Measurements from ENCODE around the gene UBE2H. TPM values are rescaled to one million over a fixed set of nuclear protein-coding genes. Genes with fewer than 3 reads are reported as not detected.

Gene UBE2H
- total and polyA plus RNA-seq, 7 experiments from 2014 or later, result 32.0 to 69.2 (median 49.1) TPM

GRCh38 chr7:129858490-129858889, 94.3 kb downstream of the UBE2H start:
- Mint-ChIP-seq H3K27ac (peak overlapping the region in 3 of 9 donors; percentile 18 to 45 (median 20)), H3K9me3 (no peaks in the 10 kb centered on the region), H3K36me3 (peaks cover 0 to 22% (median 4%) of the 10 kb centered on the region in 5 donors), H3K4me3 (peak overlapping the region in 1 of 10 donors; percentile 16), H3K27me3 (no peaks in the 10 kb centered on the region), H3K4me1 (peaks cover 31 to 97% (median 88%) of the 10 kb centered on the region in 7 donors)
- H3K36me3 ChIP-seq (ENCODE audit: control insufficient read depth in 2 of 3, insufficient read depth in 3 of 3, low read length in 3 of 3), result peaks cover 0 to 3% (median 0%) of the 10 kb centered on the region in 3 experiments
- DNase-seq (no peak), ATAC-seq (no peak)
- no peaks in the 10 kb centered on the region for H3K9me3 ChIP-seq (ENCODE audit: control insufficient read depth in 2 of 3, low read length in 3 of 3)
- H3K4me1 ChIP-seq (ENCODE audit: control insufficient read depth in 2 of 2, insufficient read depth in 2 of 2, low read length in 2 of 2), result peaks cover 0 to 22% of the 10 kb centered on the region in 2 donors
- intact Hi-C loops (cut with micrococcal nuclease), result no loop called here
- ChIA-PET CTCF (interaction anchor here (0.9 kb wide), 1 partner anchor 27 kb away, joined by 3 read pairs; no protein-coding TSS in a partner anchor), POLR2A (no interaction called here)
- no peak overlapping the region for H3K27ac ChIP-seq (ENCODE audit: low read depth, low read length)
- H3K4me3 ChIP-seq (ENCODE audit: low read length), result no peak overlapping the region
- no peaks in the 10 kb centered on the region for H3K27me3 ChIP-seq (ENCODE audit: control insufficient read depth in 2 of 2, insufficient read depth in 2 of 2, low read length in 2 of 2)

- Histone ChIP-seq H3K36me3 (ENCODE audit: control insufficient read depth in 2 of 3, insufficient read depth in 3 of 3, low read length in 3 of 3) (peaks cover 0 to 3% (median 0%) of the 10 kb centered on the region in 3 experiments), H3K4me3 (ENCODE audit: low read length) (no peak overlapping the region), H3K27me3 (ENCODE audit: control insufficient read depth in 2 of 2, insufficient read depth in 2 of 2, low read length in 2 of 2) (no peaks in the 10 kb centered on the region), H3K27ac (ENCODE audit: low read depth, low read length) (no peak overlapping the region), H3K4me1 (ENCODE audit: control insufficient read depth in 2 of 2, insufficient read depth in 2 of 2, low read length in 2 of 2) (peaks cover 0 to 13% of the 10 kb centered on the region in 2 donors), H3K9me3 (ENCODE audit: control insufficient read depth in 2 of 3, low read length in 3 of 3) (no peaks in the 10 kb centered on the region)
- ChIA-PET POLR2A (no interaction called here), CTCF (interaction anchor here (0.6 kb wide), 1 partner anchor 1090 kb away, joined by 5 read pairs; no protein-coding TSS in a partner anchor)
- peaks cover 0 to 24% (median 8%) of the 10 kb centered on the region in 5 donors for H3K36me3 Mint-ChIP-seq
- DNase-seq (no peak), ATAC-seq (no peak)
- H3K27me3 Mint-ChIP-seq, result no peaks in the 10 kb centered on the region
- no peak overlapping the region for H3K4me3 Mint-ChIP-seq
- intact Hi-C loops (cut with micrococcal nuclease), result no loop called here
- peaks cover 24 to 97% (median 84%) of the 10 kb centered on the region in 7 donors for H3K4me1 Mint-ChIP-seq
- peak overlapping the region in 3 of 9 donors; percentile 9 to 56 (median 20) for H3K27ac Mint-ChIP-seq
- no peaks in the 10 kb centered on the region for H3K9me3 Mint-ChIP-seq
Observed at GRCh38 chr7:129857313-129857712, 95.4 kb downstream of the UBE2H start.

GRCh38 chr7:129855935-129856717, 96.6 kb downstream of the UBE2H start:
- H3K27me3 Mint-ChIP-seq, result no peaks in the 10 kb centered on the region
- no peaks in the 10 kb centered on the region for H3K9me3 Mint-ChIP-seq
- intact Hi-C loops (cut with micrococcal nuclease), result no loop called here
- Histone ChIP-seq H3K36me3 (ENCODE audit: control insufficient read depth in 2 of 3, insufficient read depth in 3 of 3, low read length in 3 of 3) (peaks cover 0 to 3% (median 0%) of the 10 kb centered on the region in 3 experiments), H3K4me1 (ENCODE audit: control insufficient read depth in 2 of 2, insufficient read depth in 2 of 2, low read length in 2 of 2) (peaks cover 0 to 13% of the 10 kb centered on the region in 2 donors), H3K4me3 (ENCODE audit: low read length) (no peak overlapping the region), H3K27ac (ENCODE audit: low read depth, low read length) (no peak overlapping the region), H3K27me3 (ENCODE audit: control insufficient read depth in 2 of 2, insufficient read depth in 2 of 2, low read length in 2 of 2) (no peaks in the 10 kb centered on the region), H3K9me3 (ENCODE audit: control insufficient read depth in 2 of 3, low read length in 3 of 3) (no peaks in the 10 kb centered on the region)
- DNase-seq, result no peak
- peaks cover 0 to 19% (median 8%) of the 10 kb centered on the region in 5 donors for H3K36me3 Mint-ChIP-seq
- CTCF ChIA-PET, result interaction anchor here (0.6 to 1.1 kb wide), 2 partner anchors 47 to 835 kb away, joined by 3 to 4 read pairs; no protein-coding TSS in a partner anchor
- no peak for ATAC-seq
- POLR2A ChIA-PET, result interaction anchor here (0.5 kb wide), 1 partner anchor 15 kb away, joined by 3 read pairs; no protein-coding TSS in a partner anchor
- no peak overlapping the region for H3K4me3 Mint-ChIP-seq
- peak overlapping the region in 2 of 9 donors; percentile 13 to 72 for H3K27ac Mint-ChIP-seq
- H3K4me1 Mint-ChIP-seq, result peaks cover 20 to 94% (median 82%) of the 10 kb centered on the region in 7 donors

GRCh38 chr7:129855234-129855673, 97.5 kb downstream of the UBE2H start:
- H3K9me3 Mint-ChIP-seq, result no peaks in the 10 kb centered on the region
- ATAC-seq, result no peak
- Histone ChIP-seq H3K27ac (ENCODE audit: low read depth, low read length) (no peak overlapping the region), H3K27me3 (ENCODE audit: control insufficient read depth in 2 of 2, insufficient read depth in 2 of 2, low read length in 2 of 2) (no peaks in the 10 kb centered on the region), H3K4me3 (ENCODE audit: low read length) (no peak overlapping the region), H3K36me3 (ENCODE audit: control insufficient read depth in 2 of 3, insufficient read depth in 3 of 3, low read length in 3 of 3) (peaks cover 0 to 3% (median 0%) of the 10 kb centered on the region in 3 experiments), H3K4me1 (ENCODE audit: control insufficient read depth in 2 of 2, insufficient read depth in 2 of 2, low read length in 2 of 2) (peaks cover 0 to 8% of the 10 kb centered on the region in 2 donors), H3K9me3 (ENCODE audit: control insufficient read depth in 2 of 3, low read length in 3 of 3) (no peaks in the 10 kb centered on the region)
- CTCF ChIA-PET, result interaction anchor here (0.6 to 1.1 kb wide), 2 partner anchors 48 to 835 kb away, joined by 3 to 4 read pairs; no protein-coding TSS in a partner anchor
- peaks cover 0 to 21% (median 8%) of the 10 kb centered on the region in 5 donors for H3K36me3 Mint-ChIP-seq
- no peak overlapping the region for H3K27ac Mint-ChIP-seq
- intact Hi-C loops (cut with micrococcal nuclease), result no loop called here
- no peak for DNase-seq
- H3K4me1 Mint-ChIP-seq, result peaks cover 16 to 89% (median 77%) of the 10 kb centered on the region in 7 donors
- POLR2A ChIA-PET, result interaction anchor here (0.6 kb wide), 1 partner anchor 62 kb away, joined by 3 read pairs; no protein-coding TSS in a partner anchor
- H3K27me3 Mint-ChIP-seq, result no peaks in the 10 kb centered on the region
- H3K4me3 Mint-ChIP-seq, result no peak overlapping the region

- H3K4me3 Mint-ChIP-seq, result peak overlapping the region in 2 of 10 donors; percentile 5 to 23
- peak overlapping the region in 1 of 9 donors; percentile 29 for H3K27ac Mint-ChIP-seq
- intact Hi-C loops (cut with micrococcal nuclease), result loop anchor here in 1 of 2 donors (5.0 kb wide), 1 partner anchor 33 kb away; no protein-coding TSS in a partner anchor
Observed at GRCh38 chr7:129854401-129854800, 98.4 kb downstream of the UBE2H start.

GRCh38 chr7:129853661-129854268, 99.0 kb downstream of the UBE2H start:
- Histone ChIP-seq H3K9me3 (ENCODE audit: control insufficient read depth in 2 of 3, low read length in 3 of 3) (no peaks in the 10 kb centered on the region), H3K4me1 (ENCODE audit: control insufficient read depth in 2 of 2, insufficient read depth in 2 of 2, low read length in 2 of 2) (peaks cover 0 to 3% of the 10 kb centered on the region in 2 donors), H3K36me3 (ENCODE audit: control insufficient read depth in 2 of 3, insufficient read depth in 3 of 3, low read length in 3 of 3) (peaks cover 0 to 3% (median 0%) of the 10 kb centered on the region in 3 experiments), H3K4me3 (ENCODE audit: low read length) (no peak overlapping the region), H3K27me3 (ENCODE audit: control insufficient read depth in 2 of 2, insufficient read depth in 2 of 2, low read length in 2 of 2) (no peaks in the 10 kb centered on the region), H3K27ac (ENCODE audit: low read depth, low read length) (no peak overlapping the region)
- Mint-ChIP-seq H3K4me1 (peaks cover 9 to 82% (median 70%) of the 10 kb centered on the region in 7 donors), H3K36me3 (peaks cover 0 to 27% (median 8%) of the 10 kb centered on the region in 5 donors), H3K9me3 (no peaks in the 10 kb centered on the region), H3K27ac (peak overlapping the region in 2 of 9 donors; percentile 19 to 22), H3K27me3 (no peaks in the 10 kb centered on the region), H3K4me3 (no peak overlapping the region)
- ATAC-seq, result no peak
- CTCF ChIA-PET, result no interaction called here
- no peak for DNase-seq
- POLR2A ChIA-PET, result no interaction called here
- intact Hi-C loops (cut with micrococcal nuclease), result loop anchor here in 1 of 2 donors (5.0 kb wide), 1 partner anchor 34 kb away; no protein-coding TSS in a partner anchor

More at GRCh38 chr7:129854401-129854800, 98.4 kb downstream of the UBE2H start:
- DNase-seq (no peak), ATAC-seq (no peak)
- no peak overlapping the region for H3K27ac ChIP-seq (ENCODE audit: low read depth, low read length)
- Mint-ChIP-seq H3K27me3 (no peaks in the 10 kb centered on the region), H3K4me1 (peaks cover 10 to 85% (median 73%) of the 10 kb centered on the region in 7 donors), H3K36me3 (peaks cover 0 to 27% (median 8%) of the 10 kb centered on the region in 5 donors), H3K9me3 (no peaks in the 10 kb centered on the region)
- POLR2A ChIA-PET, result no interaction called here
- CTCF ChIA-PET, result no interaction called here
- no peaks in the 10 kb centered on the region for H3K27me3 ChIP-seq (ENCODE audit: control insufficient read depth in 2 of 2, insufficient read depth in 2 of 2, low read length in 2 of 2)
- H3K4me3 ChIP-seq (ENCODE audit: low read length), result no peak overlapping the region
- H3K4me1 ChIP-seq (ENCODE audit: control insufficient read depth in 2 of 2, insufficient read depth in 2 of 2, low read length in 2 of 2), result peaks cover 0 to 3% of the 10 kb centered on the region in 2 donors
- H3K36me3 ChIP-seq (ENCODE audit: control insufficient read depth in 2 of 3, insufficient read depth in 3 of 3, low read length in 3 of 3), result peaks cover 0 to 3% (median 0%) of the 10 kb centered on the region in 3 experiments
- no peaks in the 10 kb centered on the region for H3K9me3 ChIP-seq (ENCODE audit: control insufficient read depth in 2 of 3, low read length in 3 of 3)
